IMR-90 (cell line): ENCODE measurements around the gene LARP4B.

Source experiments
- BHLHE40 ChIP-seq: fragments of 150-350 bp; IDR thresholded peaks from 2 replicates; pipeline ENCODE4 v1.6.1; 2016; ENCODE audit warnings: mild to moderate bottlenecking, low read depth, low read length
- CEBPB ChIP-seq: IDR thresholded peaks from 2 replicates; pipeline ENCODE4 v1.6.1; 2012; ENCODE audit warnings: low read depth, low read length, improper control_type of control experiment
- CTCF ChIP-seq: conservative IDR thresholded peaks from 2 replicates; pipeline ENCODE4 v1.5.1; 2012; ENCODE audit warnings: mild to moderate bottlenecking, low read depth, low read length, improper control_type of control experiment

- TF ChIP-seq CTCF = no peak
- no peak for TF ChIP-seq CEBPB
- TF ChIP-seq BHLHE40 = no peak
Observed at GRCh38 chr10:917999-918398, 13.5 kb downstream of the LARP4B start.
